NCI-H1048 (cell line): ENCODE data around the gene AP1G2.

Source experiments
- DNase-seq: peaks from one replicate; lab custom pipeline; 2025; lab: John Stamatoyannopoulos, UW

Gene AP1G2

GRCh38 chr14:23513818-23514643 lies 53.6 kb downstream of the AP1G2 start:
- no peak for DNase-seq

DNA sequence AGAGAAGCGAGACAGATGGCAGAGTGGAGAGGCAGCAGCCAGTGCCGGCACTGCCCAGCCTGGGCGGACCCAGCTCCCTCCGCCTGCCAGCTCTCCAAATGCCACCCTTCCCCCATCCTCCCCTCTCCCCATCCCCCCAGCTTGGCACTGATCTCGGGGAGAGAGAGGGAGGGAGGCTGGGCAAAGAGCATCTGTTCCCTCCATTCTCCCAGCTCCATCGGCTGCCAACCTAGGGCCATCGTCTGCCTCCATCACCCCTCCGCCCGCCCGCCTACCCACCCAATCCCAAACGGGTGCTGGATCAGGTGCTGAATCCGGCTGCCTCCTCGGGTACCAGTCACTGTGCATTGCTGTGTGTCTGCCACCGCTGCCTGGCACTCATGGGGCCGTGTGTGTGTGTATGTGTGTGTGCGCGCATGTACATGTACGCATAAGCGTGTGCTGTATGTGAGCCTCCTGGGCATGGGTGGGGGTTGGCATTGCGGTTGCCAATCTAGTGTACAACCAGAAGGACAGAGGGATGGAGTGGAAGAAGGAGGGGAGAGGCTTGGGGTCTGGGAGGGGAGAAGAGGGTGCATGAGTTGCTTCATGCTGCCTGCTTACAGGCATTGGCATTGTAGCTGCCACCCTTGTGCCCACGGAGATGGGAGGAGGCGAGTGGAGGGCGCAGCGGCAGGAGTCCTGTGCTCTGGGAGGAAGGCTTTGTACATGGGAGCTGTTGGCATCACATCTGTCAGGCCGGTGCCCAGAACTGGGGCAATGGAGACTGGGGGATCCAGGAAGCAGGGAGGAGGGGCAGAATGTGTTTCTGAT lies 54.4 kb downstream of the AP1G2 start:
- DNase-seq: no peak

DNA sequence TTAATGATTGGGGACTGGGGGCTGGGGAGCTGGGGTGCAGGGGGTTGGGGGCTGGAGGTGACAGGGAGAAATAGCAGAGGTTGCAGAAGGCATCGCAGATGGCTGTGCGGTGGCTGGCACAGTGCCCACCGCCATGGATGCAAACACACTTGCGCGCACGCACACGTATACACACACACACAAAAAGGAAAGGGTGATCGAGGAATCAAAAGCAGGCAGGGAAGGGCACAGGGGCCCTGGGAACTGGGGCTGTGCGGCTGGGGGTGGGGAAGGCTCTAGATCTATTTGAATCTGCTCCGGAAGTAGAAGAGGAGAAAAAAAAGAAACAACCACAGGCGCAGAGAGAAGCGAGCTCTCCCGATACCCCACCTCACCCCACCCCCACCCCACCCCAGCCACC lies 55.4 kb downstream of the AP1G2 start:
- no peak for DNase-seq
